ENCODE measurements around the gene NPFF. TPM values are rescaled to one million over a fixed set of nuclear protein-coding genes. Genes with fewer than 3 reads are reported as not detected.

The NPFF gene
- total and polyA plus RNA-seq, 12 donors = not detected

GRCh38 chr12:53472056-53472582, 35.2 kb downstream of the NPFF start:
- Histone ChIP-seq H3K4me1 (peaks cover 13 to 89% (median 58%) of the 10 kb centered on the region in 9 donors), H3K27ac (no peak overlapping the region), H3K4me3 (no peak overlapping the region), H3K27me3 (no peaks in the 10 kb centered on the region), H3K9me3 (no peaks in the 10 kb centered on the region), H3K36me3 (peaks cover 6 to 100% (median 85%) of the 10 kb centered on the region in 9 donors)
- DNase-seq (no peak), ATAC-seq (no peak)
- TF ChIP-seq, protein P1, sequence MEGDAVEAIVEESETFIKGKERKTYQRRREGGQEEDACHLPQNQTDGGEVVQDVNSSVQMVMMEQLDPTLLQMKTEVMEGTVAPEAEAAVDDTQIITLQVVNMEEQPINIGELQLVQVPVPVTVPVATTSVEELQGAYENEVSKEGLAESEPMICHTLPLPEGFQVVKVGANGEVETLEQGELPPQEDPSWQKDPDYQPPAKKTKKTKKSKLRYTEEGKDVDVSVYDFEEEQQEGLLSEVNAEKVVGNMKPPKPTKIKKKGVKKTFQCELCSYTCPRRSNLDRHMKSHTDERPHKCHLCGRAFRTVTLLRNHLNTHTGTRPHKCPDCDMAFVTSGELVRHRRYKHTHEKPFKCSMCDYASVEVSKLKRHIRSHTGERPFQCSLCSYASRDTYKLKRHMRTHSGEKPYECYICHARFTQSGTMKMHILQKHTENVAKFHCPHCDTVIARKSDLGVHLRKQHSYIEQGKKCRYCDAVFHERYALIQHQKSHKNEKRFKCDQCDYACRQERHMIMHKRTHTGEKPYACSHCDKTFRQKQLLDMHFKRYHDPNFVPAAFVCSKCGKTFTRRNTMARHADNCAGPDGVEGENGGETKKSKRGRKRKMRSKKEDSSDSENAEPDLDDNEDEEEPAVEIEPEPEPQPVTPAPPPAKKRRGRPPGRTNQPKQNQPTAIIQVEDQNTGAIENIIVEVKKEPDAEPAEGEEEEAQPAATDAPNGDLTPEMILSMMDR (IDR thresholded peaks at IDR 0.05) = no peak
- 70 to 73% methylated on average over 1 of the region's 1 CpG for WGBS, 2 donors
- intact Hi-C loops (cut with DNase I) = no loop called here

DNA sequence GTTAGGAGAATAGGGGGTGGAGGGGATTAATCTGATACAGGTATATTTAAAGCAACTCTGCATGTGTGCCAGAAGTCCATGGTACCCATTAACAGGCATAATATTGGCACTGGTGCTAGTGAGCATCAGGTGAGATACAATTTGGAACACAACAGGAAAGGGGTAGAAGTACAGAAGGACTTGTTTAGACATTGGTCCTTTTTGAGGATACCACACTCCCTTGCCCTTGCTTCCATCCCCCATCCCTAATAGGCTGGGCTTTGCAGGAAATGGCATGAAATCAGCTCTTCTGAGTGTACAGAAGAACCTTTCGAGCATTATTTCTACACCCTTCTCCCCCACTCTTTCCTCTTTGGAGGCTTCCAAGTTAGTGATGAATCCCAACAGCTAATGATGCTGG, 39.0 kb downstream of the NPFF start:
- H3K4me1 ChIP-seq = peaks cover 5 to 92% (median 58%) of the 10 kb centered on the region in 9 donors

GRCh38 chr12:53467880-53468279, 39.4 kb downstream of the NPFF start:
- no peak overlapping the region for H3K4me3 ChIP-seq
- no peaks in the 10 kb centered on the region for H3K27me3 ChIP-seq
- H3K27ac ChIP-seq = peak overlapping the region in 2 of 10 donors; percentile 31 to 57
- H3K9me3 ChIP-seq = no peaks in the 10 kb centered on the region
- intact Hi-C loops (cut with DNase I) = no loop called here
- WGBS, 2 donors = 51 to 60% methylated on average over 2 of the region's 2 CpGs
- ATAC-seq (no peak), DNase-seq (no peak)
- H3K4me1 ChIP-seq = peaks cover 2 to 92% (median 58%) of the 10 kb centered on the region in 9 donors
- H3K36me3 ChIP-seq = peaks cover 7 to 100% (median 98%) of the 10 kb centered on the region in 9 donors
- TF ChIP-seq, protein P1 (IDR thresholded peaks at IDR 0.05) = no peak

More for the DNA sequence above, 39.0 kb downstream of the NPFF start:
- 45 to 59% methylated on average over 1 of the region's 1 CpG for WGBS, 2 donors
- Histone ChIP-seq H3K27ac (peak overlapping the region in 1 of 10 donors; percentile 31), H3K36me3 (peaks cover 7 to 100% (median 97%) of the 10 kb centered on the region in 9 donors), H3K9me3 (no peaks in the 10 kb centered on the region), H3K27me3 (no peaks in the 10 kb centered on the region), H3K4me3 (no peak overlapping the region)
- TF ChIP-seq, protein P1 (IDR thresholded peaks at IDR 0.05) = no peak
- no peak for ATAC-seq
- intact Hi-C loops (cut with DNase I) = no loop called here
- DNase-seq = no peak

- H3K4me1 ChIP-seq = peaks cover 3 to 92% (median 58%) of the 10 kb centered on the region in 9 donors
- intact Hi-C loops (cut with DNase I) = no loop called here
- H3K4me3 ChIP-seq = no peak overlapping the region
- 59 to 61% methylated on average over 5 of the region's 5 CpGs for WGBS, 2 donors
- H3K27me3 ChIP-seq = no peaks in the 10 kb centered on the region
- DNase-seq (no peak), ATAC-seq (peak in 1 of 8 donors; percentile 37)
- TF ChIP-seq, protein P1 (IDR thresholded peaks at IDR 0.05) = no peak
- H3K36me3 ChIP-seq = peaks cover 10 to 100% (median 98%) of the 10 kb centered on the region in 9 donors
- peak overlapping the region in 2 of 10 donors; percentile 50 to 57 for H3K27ac ChIP-seq
- no peaks in the 10 kb centered on the region for H3K9me3 ChIP-seq
These were observed 40.2 kb downstream of the NPFF start for GRCh38 chr12:53467082-53467481.
